ENCODE data around the gene MTURN.

GRCh38 chr7:30114536-30115238 is 20.1 kb upstream of the MTURN start:
- no peak for TF ChIP-seq SNAI2 (CRISPR knock-in tag; IDR thresholded peaks at IDR 0.05)
- TF ChIP-seq ZC3H10 (CRISPR knock-in tag; IDR thresholded peaks at IDR 0.05) = no peak
- TF ChIP-seq PATZ1 (CRISPR knock-in tag; IDR thresholded peaks at IDR 0.05; ENCODE audit: borderline replicate concordance) = no peak
- no peak for TF ChIP-seq ESRRG (CRISPR knock-in tag; IDR thresholded peaks at IDR 0.05)
- no peak for TF ChIP-seq TSHZ2 (CRISPR knock-in tag; IDR thresholded peaks at IDR 0.05)
- TF ChIP-seq CSDC2 (CRISPR knock-in tag; IDR thresholded peaks at IDR 0.05) = no peak
- no peak for TF ChIP-seq ISL1 (CRISPR knock-in tag; IDR thresholded peaks at IDR 0.05)
- TF ChIP-seq GLIS3 (CRISPR knock-in tag; IDR thresholded peaks at IDR 0.05) = no peak
- no peak for TF ChIP-seq ZNF8 (CRISPR knock-in tag; IDR thresholded peaks at IDR 0.05)
